ENCODE results near the gene PPT1. TPM values are rescaled to one million over a fixed set of nuclear protein-coding genes. Genes with fewer than 3 reads are reported as not detected.

PPT1 gene
- total and polyA plus RNA-seq, 2 of the 8 experiments (the other 6 are each of a cell fraction or from before 2014, with no cell fraction given) = 77.1 to 150 TPM

- TF ChIP-seq CBX5 (IDR thresholded peaks at IDR 0.05; ENCODE audit: low read depth, low read length) = no peak
- TF ChIP-seq TAF1 (IDR thresholded peaks at IDR 0.05; ENCODE audit: low read depth, low read length) = no peak
- H3K14ac ChIP-seq (ENCODE audit: insufficient read length) = no peak overlapping the region
- H2AK5ac ChIP-seq (ENCODE audit: low read depth, low read length) = no peak overlapping the region
- H2BK120ac ChIP-seq (replicated peaks; ENCODE audit: low read depth, low read length) = no peak overlapping the region
- H3K9ac ChIP-seq (replicated peaks in 1 of 4; ENCODE audit: extremely low read depth in 1 of 4, low read depth in 3 of 4, low read length in 3 of 4) = no peak overlapping the region
- ChIA-PET POLR2A (ENCODE audit: partially characterized antibody) (no interaction called here), CTCF (ENCODE audit: partially characterized antibody) (interaction anchor here (3.0 kb wide), 1 partner anchor 117 kb away, joined by 11 read pairs; no protein-coding TSS in a partner anchor)
- no peaks in the 10 kb centered on the region for H3K27me3 ChIP-seq (replicated peaks in 1 of 4; ENCODE audit: control insufficient read depth in 3 of 4, extremely low read depth in 1 of 4, insufficient read depth in 3 of 4, low read length in 3 of 4)
- no peak overlapping the region for H2BK15ac ChIP-seq (ENCODE audit: low read length)
- H3K4me3 ChIP-seq (ENCODE audit: extremely low read depth in 1 of 4, insufficient read depth in 2 of 4, low read depth in 3 of 4, low read length in 4 of 4) = no peak overlapping the region
- H3K23me2 ChIP-seq (ENCODE audit: low read depth, low read length) = peaks cover 4% of the 10 kb centered on the region
- no peaks in the 10 kb centered on the region for H3K9me3 ChIP-seq (ENCODE audit: insufficient read depth in 2 of 2, low read depth in 1 of 2, low read length in 1 of 2)
- H3K18ac ChIP-seq (ENCODE audit: extremely low read depth, low read length) = no peak overlapping the region
- H3K4me2 ChIP-seq (ENCODE audit: insufficient read depth in 1 of 2, low read depth in 2 of 2, low read length in 2 of 2) = no peak overlapping the region
- peaks cover 7 to 8% of the 10 kb centered on the region in 2 experiments for H3K79me2 ChIP-seq (ENCODE audit: control insufficient read depth in 1 of 2, insufficient read depth in 2 of 2, low read length in 2 of 2)
- no peak overlapping the region for H4K5ac ChIP-seq (ENCODE audit: insufficient read length, low read depth, low read length)
- no peak overlapping the region for H3K4ac ChIP-seq (replicated peaks; ENCODE audit: insufficient read length, low read depth, low read length)
- H2BK12ac ChIP-seq (ENCODE audit: low read depth, low read length) = no peak overlapping the region
- WGBS, 2 experiments (ENCODE audit: extremely low coverage in 1 of 2, insufficient coverage in 1 of 2, insufficient read length in 1 of 2, insufficient replicate concordance in 2 of 2, low coverage in 1 of 2, low lambda C conversion rate in 2 of 2, missing lambda C conversion rate in 1 of 2) = 80% methylated on average over 4 of the region's 4 CpGs; no CpG with 5 or more reads in 1 of the 2 experiments
- FAIRE-seq (no peak), DNase-seq (ENCODE audit: low read depth in 1 of 2, low spot score in 2 of 2) (no peak)
- no peaks in the 10 kb centered on the region for H3K36me3 ChIP-seq (ENCODE audit: control insufficient read depth in 2 of 4, insufficient read depth in 4 of 4, low read length in 3 of 4)
- no peak overlapping the region for H3K23ac ChIP-seq (ENCODE audit: insufficient read length)
- no peak overlapping the region for H3K56ac ChIP-seq (replicated peaks; ENCODE audit: insufficient read length, low read depth, low read length)
- H2BK20ac ChIP-seq (ENCODE audit: low read length) = no peak overlapping the region
- peaks cover 0 to 3% of the 10 kb centered on the region in 2 experiments for H4K20me1 ChIP-seq (replicated peaks in 1 of 2; ENCODE audit: control insufficient read depth in 1 of 2, insufficient read depth in 2 of 2, low read length in 2 of 2)
- no peak overlapping the region for H2AFZ ChIP-seq (ENCODE audit: low read length)
- peaks cover 3 to 7% (median 3%) of the 10 kb centered on the region in 4 experiments; a peak in 4 of 7 replicates for H3K4me1 ChIP-seq (replicated peaks in 1 of 4; ENCODE audit: control insufficient read depth in 3 of 4, insufficient read depth in 4 of 4, low read length in 3 of 4)
- no peaks in the 10 kb centered on the region for H3K79me1 ChIP-seq (ENCODE audit: low read depth, low read length)
- H4K91ac ChIP-seq (replicated peaks; ENCODE audit: insufficient read length, low read length) = no peak overlapping the region
- H4K8ac ChIP-seq (ENCODE audit: extremely low read depth, insufficient read depth, low read length) = no peak overlapping the region
- no peak overlapping the region for H2BK5ac ChIP-seq (ENCODE audit: low read depth, low read length)
- H3K27ac ChIP-seq (ENCODE audit: low read depth, low read length) = no peak overlapping the region
Measured at GRCh38 chr1:40036574-40036973, 60.5 kb downstream of the PPT1 start.

Measured in H1 (cell line).